GM18505 (cell line): ENCODE data around the gene SLC7A8.
"Not testable (repeated sequence)": the region's sequence is repeated elsewhere in the genome, so short reads cannot be mapped to it uniquely, and the experiment has no call there.

Experiments used
- ATAC-seq: cut with Tn5 transposase; IDR thresholded peaks from one replicate; pipeline ENCODE4 v1.9.1; 2021; ENCODE audit not compliant: unreplicated experiment
- POLR2A ChIP-seq: IDR thresholded peaks from 4 replicates; pipeline ENCODE4 v1.6.1; 2011; ENCODE audit warnings: borderline replicate concordance; ENCODE audit not compliant: insufficient read depth, insufficient read length; ENCODE audit errors: extremely low read depth

Gene SLC7A8

GRCh38 chr14:23183479-23183878 is at the start of gene SLC7A8:
Gene SLC7A8 (minus strand): TSS chr14:23183660. CDS start chr14:23182914, 746 bp downstream.
- ATAC-seq: no peak
- no peak for TF ChIP-seq POLR2A

DNA sequence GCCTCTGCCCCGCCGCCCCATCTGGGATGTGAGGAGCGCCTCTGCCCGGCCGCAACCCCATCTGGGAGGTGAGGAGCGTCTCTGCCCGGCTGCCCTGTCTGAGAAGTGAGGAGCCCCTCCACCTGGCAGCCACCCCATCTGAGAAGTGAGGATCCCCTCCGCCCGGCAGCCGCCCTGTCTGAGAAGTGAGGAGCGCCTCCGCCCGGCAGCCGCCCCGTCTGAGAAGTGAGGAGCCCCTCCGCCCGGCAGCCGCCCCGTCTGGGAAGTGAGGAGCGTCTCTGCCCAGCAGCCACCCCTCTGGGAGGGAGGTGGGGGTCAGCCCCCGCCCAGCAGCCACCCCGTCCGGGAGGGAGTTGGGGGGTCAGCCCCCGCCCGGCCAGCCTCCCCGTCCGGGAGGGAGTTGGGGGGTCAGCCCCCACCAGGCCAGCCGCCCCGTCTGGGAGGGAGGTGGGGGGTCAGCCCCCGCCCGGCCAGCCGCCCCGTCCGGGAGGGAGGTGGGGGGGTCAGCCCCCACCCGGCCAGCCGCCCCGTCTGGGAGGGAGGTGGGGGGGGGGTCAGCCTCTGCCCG is 48.9 kb upstream of the SLC7A8 start:
- not testable (repeated sequence) for ATAC-seq

DNA sequence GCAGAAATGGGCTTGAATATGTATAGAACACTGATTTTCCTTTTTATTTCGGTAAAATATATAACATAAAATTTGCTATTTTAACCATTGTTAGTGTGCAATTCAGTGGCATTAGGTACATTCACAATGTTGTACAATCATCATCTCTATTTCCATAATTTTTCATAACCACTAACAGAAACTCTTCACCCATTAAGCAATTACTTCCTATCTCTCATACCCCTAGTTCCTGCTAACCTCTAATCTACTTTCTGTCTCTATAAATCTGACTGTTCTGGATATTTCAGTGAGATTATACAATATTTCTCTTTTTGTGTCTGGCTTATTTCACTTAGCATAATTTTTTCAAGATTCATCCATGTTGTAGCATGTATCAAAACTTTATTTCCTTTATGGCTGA is 45.4 kb upstream of the SLC7A8 start:
- TF ChIP-seq POLR2A: no peak
- no peak for ATAC-seq

DNA sequence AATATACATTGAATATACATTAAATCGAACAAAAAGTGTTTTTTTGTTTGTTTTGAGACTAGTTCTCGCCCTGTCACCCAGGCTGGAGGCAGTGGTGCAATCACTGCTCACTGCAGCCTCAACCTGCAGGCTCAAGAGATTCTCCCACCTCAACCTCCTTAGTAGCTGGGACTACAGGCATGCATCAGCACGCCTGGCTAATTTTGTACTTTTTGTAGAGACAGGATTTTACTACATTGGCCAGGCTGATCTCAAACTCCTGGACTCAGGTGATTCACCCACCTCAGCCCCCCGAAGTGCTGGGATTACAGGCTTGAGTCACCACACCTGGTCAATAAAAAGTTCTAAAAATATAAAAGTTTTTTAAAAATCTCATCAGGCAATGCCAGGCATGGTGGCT is 44.1 kb upstream of the SLC7A8 start:
- no peak for ATAC-seq
- no peak for TF ChIP-seq POLR2A

DNA sequence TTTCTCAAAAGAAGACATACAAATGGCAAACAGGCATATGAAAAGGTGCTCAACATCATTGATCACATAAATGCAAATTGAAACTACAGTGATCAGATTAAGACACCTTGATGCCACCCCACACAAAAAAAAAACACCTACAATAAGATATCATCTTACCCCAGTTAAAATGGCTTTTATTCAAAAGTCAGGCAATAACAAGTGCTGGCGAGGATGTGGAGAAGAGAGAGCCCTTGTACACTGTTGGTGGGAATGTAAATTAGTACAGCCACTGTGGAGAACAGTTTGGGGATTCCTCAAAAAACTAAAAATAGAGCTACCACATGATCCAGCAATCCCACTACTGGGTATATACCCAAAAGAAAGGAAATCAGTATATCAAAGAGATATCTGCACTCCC is 41.5 kb upstream of the SLC7A8 start:
- not testable (repeated sequence) for ATAC-seq

DNA sequence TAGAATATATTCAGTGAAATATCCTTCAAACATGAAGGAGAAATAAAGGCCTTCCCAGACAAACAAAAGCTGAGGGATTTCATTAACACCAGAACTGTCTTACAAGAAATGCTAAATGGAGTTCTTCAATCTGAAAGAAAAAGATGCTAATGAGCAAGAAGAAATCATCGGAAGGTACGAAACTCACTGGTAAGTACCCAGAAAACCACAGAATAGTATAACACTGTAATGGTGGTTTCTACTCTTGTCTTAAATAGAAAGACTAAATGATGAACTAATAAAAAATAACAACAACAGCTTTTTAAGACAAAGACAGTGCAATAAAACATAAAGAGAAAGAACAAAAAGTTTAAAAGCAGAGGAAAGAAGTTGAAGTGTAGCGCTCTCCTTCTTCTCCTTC is 35.6 kb upstream of the SLC7A8 start:
- no peak for ATAC-seq
- TF ChIP-seq POLR2A: no peak

DNA sequence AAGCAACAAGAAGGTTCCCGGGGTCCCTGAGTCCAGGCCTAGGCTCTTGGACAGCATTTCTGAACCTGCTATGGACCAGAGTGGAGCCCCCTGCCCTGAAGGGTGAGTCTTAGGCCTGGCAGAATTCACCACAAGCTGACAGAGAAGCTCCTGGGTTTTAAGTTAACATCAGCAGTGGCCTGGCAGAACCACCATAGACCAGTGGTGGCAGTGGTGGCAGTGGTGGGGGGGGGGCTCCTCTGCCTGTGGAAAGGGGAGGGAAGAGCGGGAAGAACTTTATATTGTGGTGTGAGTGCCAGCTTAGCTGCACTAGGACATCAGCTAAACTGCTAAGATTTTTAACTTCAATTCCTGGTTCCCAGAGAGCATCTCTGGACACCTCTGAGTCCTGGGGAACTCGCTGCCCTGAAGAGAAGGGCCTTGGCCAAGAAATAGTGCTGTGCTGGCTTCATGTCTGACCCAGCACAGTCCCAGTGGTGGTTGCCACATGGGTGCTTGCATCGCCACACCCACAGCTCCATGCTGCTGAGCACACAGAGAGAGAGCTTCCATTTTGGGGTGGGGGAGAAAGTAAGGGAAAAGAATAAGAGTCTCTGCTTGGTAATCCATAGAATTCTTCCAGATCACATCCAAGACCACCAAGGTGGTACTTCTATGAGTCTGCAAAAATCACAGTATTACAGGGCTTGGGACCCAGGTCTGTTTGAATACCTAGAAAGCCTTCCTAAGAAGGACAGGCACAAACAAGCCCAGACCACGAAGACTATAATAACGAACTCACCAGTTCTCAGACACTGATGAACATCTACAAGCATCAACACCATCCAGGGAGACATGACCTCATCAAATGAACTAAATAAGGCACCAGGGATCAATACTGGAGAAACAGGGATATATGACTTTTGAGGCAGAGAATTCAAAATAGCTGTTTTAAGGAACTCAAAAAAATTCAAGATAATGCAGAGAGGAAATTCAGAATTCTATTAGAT is 33.9 kb upstream of the SLC7A8 start:
- TF ChIP-seq POLR2A: no peak
- ATAC-seq: no peak

- no peak for TF ChIP-seq POLR2A
- no peak for ATAC-seq
Measured at GRCh38 chr14:23215421-23215820, 32.0 kb upstream of the SLC7A8 start.

DNA sequence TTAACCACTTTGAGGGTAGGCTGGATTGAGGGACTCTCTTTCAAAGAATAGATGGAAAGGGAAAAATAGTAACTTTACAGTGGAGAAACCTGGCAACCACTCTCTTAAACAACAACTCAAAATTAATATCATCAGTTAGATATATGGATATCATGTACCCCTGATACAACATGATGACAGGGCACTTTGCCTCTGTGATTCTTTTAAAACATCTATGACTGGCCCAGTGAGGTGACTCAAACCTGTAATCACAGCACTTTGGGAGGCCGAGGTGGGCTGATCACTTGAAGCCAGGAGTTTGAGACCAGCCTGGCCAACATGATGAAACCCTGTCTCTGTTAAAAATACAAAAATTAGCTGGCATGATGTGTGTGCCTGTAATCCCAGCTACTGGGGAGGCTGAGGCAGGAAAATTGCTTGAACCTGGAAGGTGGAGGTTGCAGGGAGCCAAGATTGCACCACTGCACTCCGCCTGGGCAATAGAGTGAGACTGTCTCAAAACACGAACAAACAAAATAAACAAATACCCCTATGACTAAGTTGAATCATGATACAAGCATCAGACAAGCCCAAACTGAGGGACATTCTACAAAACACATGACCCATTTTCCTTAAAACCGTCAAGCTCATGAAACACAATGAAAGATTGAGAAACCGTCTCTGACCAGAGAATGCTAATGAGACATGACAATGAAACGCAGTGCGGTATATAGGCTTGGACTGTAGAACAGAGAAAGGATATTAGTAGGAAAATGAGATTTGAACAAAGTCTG is 26.4 kb upstream of the SLC7A8 start:
- ATAC-seq: no peak
- TF ChIP-seq POLR2A: no peak

GRCh38 chr14:23208324-23208723 is 24.9 kb upstream of the SLC7A8 start:
- TF ChIP-seq POLR2A: no peak
- no peak for ATAC-seq

DNA sequence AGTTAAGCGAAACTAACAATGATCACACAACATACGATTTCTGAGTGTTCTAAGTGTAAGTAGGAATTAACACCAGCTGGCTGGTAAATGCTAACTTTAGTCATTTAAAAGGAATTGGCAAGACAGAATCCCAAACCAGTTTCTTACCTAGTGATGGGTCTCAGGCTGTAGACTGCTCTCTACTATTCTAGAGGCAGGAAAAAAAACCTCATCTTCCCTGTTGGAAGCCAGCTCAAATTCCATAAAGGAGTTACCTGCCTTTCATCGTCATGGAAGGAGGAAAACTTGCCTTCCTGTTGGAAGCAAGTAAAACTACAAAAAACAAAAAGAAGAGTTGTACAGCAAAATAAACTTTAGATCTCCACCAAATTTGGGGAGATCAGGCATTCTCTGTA is 23.7 kb upstream of the SLC7A8 start:
- no peak for TF ChIP-seq POLR2A
- no peak for ATAC-seq

DNA sequence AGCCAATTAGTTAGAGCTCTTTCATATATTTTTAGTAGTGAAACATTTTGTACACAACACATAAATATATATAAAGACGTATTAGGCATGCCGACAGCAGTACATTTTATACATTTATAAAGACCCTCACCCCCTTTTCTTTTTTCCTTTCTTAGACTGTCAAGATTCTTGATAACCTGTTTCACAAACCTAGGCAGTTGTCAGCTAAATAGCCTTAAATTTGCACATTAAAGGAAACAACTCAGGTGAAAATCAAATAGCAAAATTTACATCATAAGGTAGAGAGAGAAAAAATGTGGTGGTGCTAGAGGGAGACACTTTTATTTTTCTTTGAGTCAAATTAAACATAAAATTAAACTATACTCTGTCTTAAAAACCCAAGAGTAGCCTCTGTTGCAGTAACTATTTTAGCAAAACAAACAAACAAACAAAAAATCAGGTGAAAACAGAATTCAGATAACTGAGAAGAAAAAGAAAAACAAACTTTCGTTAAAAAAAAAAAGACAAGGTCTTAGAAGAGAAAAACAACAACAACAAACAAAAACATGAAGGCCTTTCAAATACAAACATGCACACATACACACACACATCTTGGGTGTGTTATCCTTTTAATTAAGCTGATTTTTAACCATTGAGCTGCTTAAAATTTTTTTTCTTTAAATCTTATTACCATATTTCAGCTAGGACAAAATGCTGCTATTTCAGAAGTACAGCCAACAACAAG is 23.1 kb upstream of the SLC7A8 start:
- no peak for TF ChIP-seq POLR2A
- ATAC-seq: no peak

DNA sequence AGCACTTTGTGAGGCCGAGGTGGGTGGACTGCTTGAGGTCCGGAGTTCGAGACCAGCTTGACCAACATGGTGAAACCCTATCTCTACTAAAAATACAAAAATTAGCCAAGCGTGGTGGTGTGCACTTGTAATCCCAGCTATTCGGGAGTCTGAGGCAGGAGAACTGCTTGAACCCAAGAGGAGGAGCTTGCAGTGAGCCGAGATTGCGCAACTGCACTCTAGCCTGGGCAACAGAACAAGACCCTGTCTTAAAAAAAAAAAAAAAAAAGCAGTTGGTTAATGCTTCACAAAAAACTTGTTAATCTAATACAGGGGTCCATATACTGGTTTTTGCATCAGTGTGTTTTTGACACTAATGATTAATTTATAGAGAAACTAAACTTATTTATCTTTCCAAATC is 18.5 kb upstream of the SLC7A8 start:
- ATAC-seq: no peak
- TF ChIP-seq POLR2A: no peak

DNA sequence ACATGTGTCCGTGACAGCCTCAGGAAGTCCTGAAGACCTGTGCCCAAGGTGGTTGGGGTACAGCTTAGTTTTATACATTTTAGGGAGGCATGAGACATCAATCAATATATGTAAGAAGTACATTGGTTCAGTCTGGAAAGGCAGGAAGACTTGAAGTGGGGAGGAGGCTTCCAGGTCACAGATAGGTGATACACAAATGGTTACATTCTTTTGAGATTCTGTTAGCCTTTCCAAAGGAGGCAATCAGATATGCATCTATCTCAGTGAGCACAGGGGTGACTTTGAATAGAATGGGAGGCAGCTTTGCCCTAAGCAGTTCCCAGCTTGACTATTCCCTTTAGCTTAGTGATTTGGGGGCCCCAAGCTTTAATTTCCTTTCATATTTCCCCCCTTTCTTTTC is 15.7 kb upstream of the SLC7A8 start:
- ATAC-seq: not testable (repeated sequence)

DNA sequence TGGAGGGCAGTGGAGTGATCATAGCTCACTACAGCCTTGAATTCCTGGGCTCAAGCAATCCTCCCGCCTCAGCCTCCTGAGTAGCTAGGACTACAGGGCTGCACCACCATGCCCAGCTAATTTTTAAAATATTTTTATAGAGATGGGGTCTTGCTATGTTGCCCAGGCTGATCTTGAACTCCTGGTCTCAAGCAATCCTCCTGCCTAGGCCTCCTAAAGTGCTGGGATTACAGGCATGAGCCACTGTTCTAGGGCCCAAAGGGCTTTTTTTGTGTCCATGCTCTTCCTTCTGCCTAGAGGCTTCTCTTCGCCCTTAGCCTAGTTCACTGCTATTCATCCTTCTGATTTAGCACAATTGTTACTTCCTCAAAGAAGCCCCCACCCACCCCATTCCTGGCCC is 13.0 kb upstream of the SLC7A8 start:
- ATAC-seq: not testable (repeated sequence)
